Osteoblast (primary cell): Measurements from ENCODE around the gene GPR89B. TPM values are rescaled to one million over a fixed set of nuclear protein-coding genes. Genes with fewer than 3 reads are reported as not detected.

Experiments used
- small RNA-seq: library from RNA; depleted of rRNA; stranded (forward); fragments of <200 nt; gene quantifications from one replicate; pipeline ENCODE3, GENCODE V24; 2012
- total RNA-seq: library from RNA; depleted of rRNA; stranded (reverse); fragments of >200 nt; gene quantifications from 2 replicates; pipeline ENCODE4 v1.2.3, GENCODE V29; 2012

Gene GPR89B
- total RNA-seq, 1 donor = 11.9 TPM

Small RNA genes lying within 50 kb of the gene (small RNA-seq; reads per million reads assigned to genes)
- gene RNU1-129P (not detected), gene RNVU1-7 (381 reads per million, percentile 98 among the genes with 10 or more reads in this experiment)

Other genes with a start within 250 kb of the GPR89B start
- gene GJA5, start 167.8 kb upstream of the GPR89B start, total RNA-seq = 0.29 TPM in 1 of 2 replicates, not detected in the other
- not detected in 2 replicates for gene GJA8, start 25.6 kb upstream of the GPR89B start, total RNA-seq
- gene NBPF11, start 223.9 kb downstream of the GPR89B start, total RNA-seq = 6.9 and 8.8 TPM in 2 replicates